ENCODE data around the gene OR5B21. TPM values are rescaled to one million over a fixed set of nuclear protein-coding genes. Genes with fewer than 3 reads are reported as not detected.

OR5B21 gene
- total RNA-seq, 3 donors from 2014 or later (not counting 1 experiment from before 2014, with no cell fraction given), result 0.28 to 0.55 TPM; not detected in 1

- Mint-ChIP-seq H3K36me3 (no peaks in the 10 kb centered on the region), H3K9me3 (no peaks in the 10 kb centered on the region), H3K4me3 (no peak overlapping the region), H3K27ac (no peak overlapping the region), H3K27me3 (ENCODE audit: low read depth in 2 of 2) (no peaks in the 10 kb centered on the region), H3K4me1 (no peaks in the 10 kb centered on the region)
- ATAC-seq (no peak), DNase-seq (no peak)
- intact Hi-C loops (cut with micrococcal nuclease), result no loop called here
- Histone ChIP-seq H3K4me3 (ENCODE audit: low read length) (no peak overlapping the region), H3K9me3 (ENCODE audit: control insufficient read depth, insufficient read depth, low read length) (no peaks in the 10 kb centered on the region), H3K27me3 (ENCODE audit: control insufficient read depth, insufficient read depth, low read length) (no peaks in the 10 kb centered on the region), H3K36me3 (ENCODE audit: control insufficient read depth, insufficient read depth, low read length) (no peaks in the 10 kb centered on the region), H3K4me1 (ENCODE audit: control insufficient read depth, insufficient read depth, low read length) (no peaks in the 10 kb centered on the region), H3K27ac (ENCODE audit: low read length) (no peak overlapping the region)
- no peak for TF ChIP-seq CTCF (IDR thresholded peaks at IDR 0.05)
- 89% methylated on average over 1 of the region's 5 CpGs for WGBS (ENCODE audit: insufficient coverage)
These were observed 970 bp downstream of the OR5B21 start for GRCh38 chr11:58506935-58507334.

DNA sequence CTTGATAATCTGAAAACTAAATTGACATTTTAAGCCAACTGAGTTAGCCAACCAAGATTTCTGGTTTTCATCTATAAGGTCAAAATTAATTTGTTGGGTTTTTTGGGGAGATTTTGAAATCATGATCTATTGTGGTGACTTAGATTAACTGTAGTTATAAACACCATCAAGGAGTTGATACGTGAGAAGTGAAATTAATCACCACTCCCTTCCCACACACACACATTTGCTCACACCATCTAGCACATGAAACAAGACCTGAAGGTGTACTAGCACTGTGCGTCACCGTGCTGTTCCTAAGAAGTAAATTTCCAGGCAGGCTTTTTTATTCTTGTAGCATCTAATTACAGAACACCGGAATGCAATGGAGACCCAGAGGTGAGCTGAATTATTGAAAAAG, 2.1 kb downstream of the OR5B21 start:
- WGBS (ENCODE audit: insufficient coverage), result 86% methylated on average over 4 of the region's 4 CpGs
- TF ChIP-seq CTCF (IDR thresholded peaks at IDR 0.05), result no peak

DNA sequence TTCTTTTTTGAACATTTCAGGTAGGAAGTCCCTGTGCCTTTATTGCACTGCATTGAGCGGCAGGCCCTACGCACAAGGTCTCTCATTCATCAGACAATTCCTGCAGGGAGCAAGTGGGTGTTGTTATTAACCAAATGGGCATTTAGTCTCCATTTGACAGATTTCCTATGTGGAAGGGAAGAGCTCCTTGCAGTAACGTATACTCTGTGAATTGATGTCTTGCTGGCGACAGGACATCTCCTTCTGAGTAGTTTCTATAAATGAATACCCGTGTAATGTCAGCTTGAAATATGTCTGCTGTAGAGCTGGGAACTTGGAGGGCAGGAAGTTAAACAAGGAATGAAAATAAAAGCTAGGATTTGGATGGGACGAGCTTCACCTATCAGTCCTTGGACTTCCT, 3.7 kb downstream of the OR5B21 start:
- 90% methylated on average over 6 of the region's 6 CpGs for WGBS (ENCODE audit: insufficient coverage)
- DNase-seq (no peak), ATAC-seq (no peak)
- Histone ChIP-seq H3K4me1 (ENCODE audit: control insufficient read depth, insufficient read depth, low read length) (peaks cover under 1% of the 10 kb centered on the region), H3K4me3 (ENCODE audit: low read length) (no peak overlapping the region), H3K27me3 (ENCODE audit: control insufficient read depth, insufficient read depth, low read length) (no peaks in the 10 kb centered on the region), H3K9me3 (ENCODE audit: control insufficient read depth, insufficient read depth, low read length) (no peaks in the 10 kb centered on the region), H3K27ac (ENCODE audit: low read length) (no peak overlapping the region), H3K36me3 (ENCODE audit: control insufficient read depth, insufficient read depth, low read length) (no peaks in the 10 kb centered on the region)
- Mint-ChIP-seq H3K4me3 (no peak overlapping the region), H3K36me3 (no peaks in the 10 kb centered on the region), H3K27ac (no peak overlapping the region), H3K4me1 (peaks cover under 1 to 2% of the 10 kb centered on the region in 2 donors), H3K27me3 (ENCODE audit: low read depth in 2 of 2) (no peaks in the 10 kb centered on the region), H3K9me3 (no peaks in the 10 kb centered on the region)
- no peak for TF ChIP-seq CTCF (IDR thresholded peaks at IDR 0.05)
- intact Hi-C loops (cut with micrococcal nuclease), result no loop called here

More for the DNA sequence above, 2.1 kb downstream of the OR5B21 start:
- H3K9me3 ChIP-seq (ENCODE audit: control insufficient read depth, insufficient read depth, low read length), result no peaks in the 10 kb centered on the region
- DNase-seq (no peak), ATAC-seq (no peak)
- no peak overlapping the region for H3K4me3 ChIP-seq (ENCODE audit: low read length)
- H3K4me1 Mint-ChIP-seq, result no peaks in the 10 kb centered on the region
- no peak overlapping the region for H3K4me3 Mint-ChIP-seq
- no peaks in the 10 kb centered on the region for H3K4me1 ChIP-seq (ENCODE audit: control insufficient read depth, insufficient read depth, low read length)
- no peaks in the 10 kb centered on the region for H3K27me3 ChIP-seq (ENCODE audit: control insufficient read depth, insufficient read depth, low read length)
- H3K9me3 Mint-ChIP-seq, result no peaks in the 10 kb centered on the region
- H3K36me3 ChIP-seq (ENCODE audit: control insufficient read depth, insufficient read depth, low read length), result no peaks in the 10 kb centered on the region
- intact Hi-C loops (cut with micrococcal nuclease), result no loop called here
- H3K27me3 Mint-ChIP-seq (ENCODE audit: low read depth in 2 of 2), result no peaks in the 10 kb centered on the region
- H3K27ac Mint-ChIP-seq, result no peak overlapping the region
- no peak overlapping the region for H3K27ac ChIP-seq (ENCODE audit: low read length)
- no peaks in the 10 kb centered on the region for H3K36me3 Mint-ChIP-seq

DNA sequence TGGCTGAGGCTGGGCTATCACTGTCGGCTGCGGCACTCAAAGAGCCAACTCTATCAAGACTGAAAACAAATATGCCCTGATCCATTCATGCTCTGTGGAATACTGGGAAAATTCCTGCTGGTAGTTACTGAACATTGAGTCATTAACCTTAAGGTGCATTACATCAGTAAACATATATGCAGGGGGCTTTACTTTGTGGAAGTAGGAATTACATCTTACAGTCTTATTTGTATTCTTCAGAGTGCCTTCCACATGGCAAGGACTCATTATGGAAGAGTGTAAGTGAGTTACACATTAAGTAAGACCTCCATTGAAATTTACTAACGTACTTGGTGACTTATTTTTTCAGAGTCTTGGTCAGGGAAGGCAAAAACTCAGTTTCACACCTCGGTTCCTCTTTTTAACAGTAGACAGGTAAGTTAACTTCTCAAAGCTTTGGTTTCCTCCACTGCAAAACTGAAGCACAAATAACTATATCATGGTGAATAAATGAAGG, 4.5 kb downstream of the OR5B21 start:
- ATAC-seq (no peak), DNase-seq (no peak)
- H3K4me3 Mint-ChIP-seq, result no peak overlapping the region
- 79% methylated on average over 3 of the region's 4 CpGs for WGBS (ENCODE audit: insufficient coverage)
- no peaks in the 10 kb centered on the region for H3K27me3 Mint-ChIP-seq (ENCODE audit: low read depth in 2 of 2)
- intact Hi-C loops (cut with micrococcal nuclease), result no loop called here
- no peaks in the 10 kb centered on the region for H3K9me3 Mint-ChIP-seq
- no peaks in the 10 kb centered on the region for H3K9me3 ChIP-seq (ENCODE audit: control insufficient read depth, insufficient read depth, low read length)
- H3K27ac ChIP-seq (ENCODE audit: low read length), result no peak overlapping the region
- peaks cover 9 to 10% of the 10 kb centered on the region in 2 donors for H3K4me1 Mint-ChIP-seq
- no peaks in the 10 kb centered on the region for H3K36me3 Mint-ChIP-seq
- no peaks in the 10 kb centered on the region for H3K36me3 ChIP-seq (ENCODE audit: control insufficient read depth, insufficient read depth, low read length)
- H3K4me3 ChIP-seq (ENCODE audit: low read length), result no peak overlapping the region
- no peaks in the 10 kb centered on the region for H3K27me3 ChIP-seq (ENCODE audit: control insufficient read depth, insufficient read depth, low read length)
- no peak for TF ChIP-seq CTCF (IDR thresholded peaks at IDR 0.05)
- H3K4me1 ChIP-seq (ENCODE audit: control insufficient read depth, insufficient read depth, low read length), result peaks cover 6% of the 10 kb centered on the region
- H3K27ac Mint-ChIP-seq, result no peak overlapping the region

Data from natural killer cell (primary cell).